Activated naive CD4-positive, alpha-beta T cell treated with anti-CD3 and anti-CD28 coated beads for 36 hours (primary cell): ENCODE data around the gene TYK2. TPM values are rescaled to one million over a fixed set of nuclear protein-coding genes. Genes with fewer than 3 reads are reported as not detected.
"Not testable (repeated sequence)": the region's sequence is repeated elsewhere in the genome, so short reads cannot be mapped to it uniquely, and the experiment has no call there.

Source experiments
- CTCF ChIA-PET: fragments of 350-600 bp; sonication (Branson Sonifier 250); formaldehyde crosslinking; loops from one replicate; lab custom pipeline; 2021; ENCODE audit warnings: antibody characterized with exemption; lab: Charles Lee
- DNase-seq: peaks from one replicate; pipeline ENCODE4 v3.0.0-alpha.2; 2020
- H3K27ac Mint-ChIP-seq: one replicate; pipeline ENCODE4 v1.8.0; 2021; ENCODE audit warnings: mild to moderate bottlenecking, mixed read lengths
- H3K27me3 Mint-ChIP-seq: one replicate; pipeline ENCODE4 v1.8.0; 2021; ENCODE audit warnings: low read depth, mixed read lengths
- H3K36me3 Mint-ChIP-seq: one replicate; pipeline ENCODE4 v1.8.0; 2021; ENCODE audit warnings: low read depth, mixed read lengths
- H3K4me1 Mint-ChIP-seq: one replicate; pipeline ENCODE4 v1.8.0; 2021; ENCODE audit warnings: low read depth, mixed read lengths
- H3K4me3 Mint-ChIP-seq: one replicate; pipeline ENCODE4 v1.8.0; 2021; ENCODE audit warnings: mild to moderate bottlenecking, moderate library complexity, mixed read lengths
- H3K9me3 Mint-ChIP-seq: one replicate; pipeline ENCODE4 v1.8.0; 2021; ENCODE audit warnings: mixed read lengths
- intact Hi-C: fragments of 100-400 bp; cut with micrococcal nuclease; formaldehyde crosslinking; loops from one replicate; pipeline ENCODE4 v1.15.1; 2023
- total RNA-seq, 2 experiments: library from RNA; stranded (reverse); gene quantifications; one replicate each; pipeline ENCODE4 v1.2.3, GENCODE V29; 2021

Gene TYK2
- total RNA-seq, 2 experiments from 2014 or later, result 175 to 190 TPM

- H3K4me1 Mint-ChIP-seq, result no peaks in the 10 kb centered on the region
- peaks cover 22% of the 10 kb centered on the region for H3K36me3 Mint-ChIP-seq
- H3K27me3 Mint-ChIP-seq, result no peaks in the 10 kb centered on the region
- H3K4me3 Mint-ChIP-seq, result no peak overlapping the region
- H3K9me3 Mint-ChIP-seq, result no peaks in the 10 kb centered on the region
- DNase-seq, result no peak
- intact Hi-C loops, result no loop called here
- H3K27ac Mint-ChIP-seq, result no peak overlapping the region
- CTCF ChIA-PET, result interaction anchor here (0.5 to 0.6 kb wide), 3 partner anchors 26 to 141 kb away, joined by 3 to 5 read pairs (median 3); no protein-coding TSS in a partner anchor
These were observed 12.1 kb downstream of the TYK2 start for GRCh38 chr19:10368101-10368803.

GRCh38 chr19:10366950-10367512 lies 13.3 kb downstream of the TYK2 start:
- intact Hi-C loops, H3K4me3 Mint-ChIP-seq, H3K27me3 Mint-ChIP-seq, H3K9me3 Mint-ChIP-seq, H3K4me1 Mint-ChIP-seq, DNase-seq, CTCF ChIA-PET, H3K27ac Mint-ChIP-seq: not testable (repeated sequence)
- peaks cover 25% of the 10 kb centered on the region for H3K36me3 Mint-ChIP-seq

- H3K4me3 Mint-ChIP-seq, result no peak overlapping the region
- H3K9me3 Mint-ChIP-seq, result no peaks in the 10 kb centered on the region
- CTCF ChIA-PET, result interaction anchor here (0.7 kb wide), 1 partner anchor 1624 kb away, joined by 3 read pairs; no protein-coding TSS in a partner anchor
- H3K27ac Mint-ChIP-seq, result no peak overlapping the region
- H3K27me3 Mint-ChIP-seq, result no peaks in the 10 kb centered on the region
- intact Hi-C loops, result no loop called here
- H3K36me3 Mint-ChIP-seq, result peaks cover 30% of the 10 kb centered on the region
- DNase-seq, result no peak
- no peaks in the 10 kb centered on the region for H3K4me1 Mint-ChIP-seq
These were observed 14.9 kb downstream of the TYK2 start for GRCh38 chr19:10365518-10365917.

- H3K4me1 Mint-ChIP-seq, result no peaks in the 10 kb centered on the region
- H3K36me3 Mint-ChIP-seq, result peaks cover 30% of the 10 kb centered on the region
- no peaks in the 10 kb centered on the region for H3K27me3 Mint-ChIP-seq
- no peak overlapping the region for H3K4me3 Mint-ChIP-seq
- intact Hi-C loops, result no loop called here
- H3K27ac Mint-ChIP-seq, result no peak overlapping the region
- H3K9me3 Mint-ChIP-seq, result no peaks in the 10 kb centered on the region
- no peak for DNase-seq
- CTCF ChIA-PET, result no interaction called here
These were observed 15.7 kb downstream of the TYK2 start for GRCh38 chr19:10364644-10365043.

GRCh38 chr19:10363789-10364281 lies 16.5 kb downstream of the TYK2 start:
- H3K36me3 Mint-ChIP-seq, result peaks cover 28% of the 10 kb centered on the region
- intact Hi-C loops, result no loop called here
- no peak overlapping the region for H3K4me3 Mint-ChIP-seq
- CTCF ChIA-PET, result no interaction called here
- DNase-seq, result no peak
- no peaks in the 10 kb centered on the region for H3K4me1 Mint-ChIP-seq
- H3K9me3 Mint-ChIP-seq, result no peaks in the 10 kb centered on the region
- no peak overlapping the region for H3K27ac Mint-ChIP-seq
- no peaks in the 10 kb centered on the region for H3K27me3 Mint-ChIP-seq

GRCh38 chr19:10362259-10362658 lies 18.1 kb downstream of the TYK2 start:
- intact Hi-C loops, result no loop called here
- DNase-seq, result no peak
- Mint-ChIP-seq H3K27ac (no peak overlapping the region), H3K36me3 (peaks cover 26% of the 10 kb centered on the region), H3K4me3 (no peak overlapping the region), H3K4me1 (no peaks in the 10 kb centered on the region), H3K9me3 (no peaks in the 10 kb centered on the region), H3K27me3 (no peaks in the 10 kb centered on the region)
- CTCF ChIA-PET, result no interaction called here

- DNase-seq, result no peak
- no peaks in the 10 kb centered on the region for H3K4me1 Mint-ChIP-seq
- H3K36me3 Mint-ChIP-seq, result peaks cover 24% of the 10 kb centered on the region
- no peak overlapping the region for H3K27ac Mint-ChIP-seq
- no peaks in the 10 kb centered on the region for H3K9me3 Mint-ChIP-seq
- no peaks in the 10 kb centered on the region for H3K27me3 Mint-ChIP-seq
- intact Hi-C loops, result no loop called here
- no peak overlapping the region for H3K4me3 Mint-ChIP-seq
- CTCF ChIA-PET, result no interaction called here
These were observed 18.8 kb downstream of the TYK2 start for GRCh38 chr19:10361569-10362011.

GRCh38 chr19:10356431-10356830 lies 23.9 kb downstream of the TYK2 start:
- Mint-ChIP-seq H3K9me3 (no peaks in the 10 kb centered on the region), H3K4me3 (no peak overlapping the region), H3K36me3 (peaks cover 31% of the 10 kb centered on the region), H3K27me3 (no peaks in the 10 kb centered on the region), H3K27ac (no peak overlapping the region), H3K4me1 (no peaks in the 10 kb centered on the region)
- DNase-seq, result no peak
- CTCF ChIA-PET, result no interaction called here
- intact Hi-C loops, result no loop called here

- Mint-ChIP-seq H3K4me3 (no peak overlapping the region), H3K9me3 (no peaks in the 10 kb centered on the region), H3K4me1 (no peaks in the 10 kb centered on the region), H3K36me3 (peaks cover 23% of the 10 kb centered on the region), H3K27ac (no peak overlapping the region), H3K27me3 (no peaks in the 10 kb centered on the region)
- intact Hi-C loops, result no loop called here
- DNase-seq, result peak; percentile 39
- CTCF ChIA-PET, result no interaction called here
These were observed 26.5 kb downstream of the TYK2 start for GRCh38 chr19:10353793-10354391.

GRCh38 chr19:10352764-10353671 lies 27.4 kb downstream of the TYK2 start:
- no peaks in the 10 kb centered on the region for H3K27me3 Mint-ChIP-seq
- no peaks in the 10 kb centered on the region for H3K4me1 Mint-ChIP-seq
- no peak overlapping the region for H3K27ac Mint-ChIP-seq
- H3K36me3 Mint-ChIP-seq, result peaks cover 23% of the 10 kb centered on the region
- intact Hi-C loops, result no loop called here
- no peak for DNase-seq
- no peak overlapping the region for H3K4me3 Mint-ChIP-seq
- CTCF ChIA-PET, result no interaction called here
- no peaks in the 10 kb centered on the region for H3K9me3 Mint-ChIP-seq

- intact Hi-C loops, result no loop called here
- Mint-ChIP-seq H3K36me3 (peaks cover 2% of the 10 kb centered on the region), H3K4me1 (no peaks in the 10 kb centered on the region)
These were observed 33.9 kb downstream of the TYK2 start for GRCh38 chr19:10346509-10346908.

GRCh38 chr19:10344780-10345179 lies 35.6 kb downstream of the TYK2 start:
- intact Hi-C loops, result no loop called here
- no peaks in the 10 kb centered on the region for H3K27me3 Mint-ChIP-seq
- peaks cover 8% of the 10 kb centered on the region for H3K4me1 Mint-ChIP-seq
- CTCF ChIA-PET, result interaction anchor here (0.6 to 1.5 kb wide), 2 partner anchors 17 to 78 kb away, joined by 3 to 4 read pairs; no protein-coding TSS in a partner anchor
- H3K36me3 Mint-ChIP-seq, result no peaks in the 10 kb centered on the region
- H3K4me3 Mint-ChIP-seq, result no peak overlapping the region
- H3K27ac Mint-ChIP-seq, result no peak overlapping the region
- no peaks in the 10 kb centered on the region for H3K9me3 Mint-ChIP-seq
- DNase-seq, result no peak

More at GRCh38 chr19:10346509-10346908, 33.9 kb downstream of the TYK2 start:
- DNase-seq, result no peak
- no peak overlapping the region for H3K27ac Mint-ChIP-seq
- no peak overlapping the region for H3K4me3 Mint-ChIP-seq
- no peaks in the 10 kb centered on the region for H3K9me3 Mint-ChIP-seq
- CTCF ChIA-PET, result no interaction called here
- H3K27me3 Mint-ChIP-seq, result no peaks in the 10 kb centered on the region
